HG03139 (cell line): Measurements from ENCODE around the gene B3GALNT1.

Source experiments
- ATAC-seq: cut with Tn5 transposase; IDR thresholded peaks from one replicate; pipeline ENCODE4 v1.9.1; 2021; ENCODE audit not compliant: unreplicated experiment

The B3GALNT1 gene

GRCh38 chr3:161081633-161082032 lies 23.5 kb downstream of the B3GALNT1 start:
- peak; percentile 65 for ATAC-seq

GRCh38 chr3:161073181-161073580 lies 32.0 kb downstream of the B3GALNT1 start:
- ATAC-seq, result no peak

- no peak for ATAC-seq
Measured at GRCh38 chr3:161072751-161073150, 32.4 kb downstream of the B3GALNT1 start.

- no peak for ATAC-seq
Measured at GRCh38 chr3:161072211-161072621, 32.9 kb downstream of the B3GALNT1 start.

GRCh38 chr3:161070980-161071663 lies 34.0 kb downstream of the B3GALNT1 start:
- no peak for ATAC-seq

- ATAC-seq, result no peak
Measured at GRCh38 chr3:161070252-161070930, 34.8 kb downstream of the B3GALNT1 start.

- ATAC-seq, result peak; percentile 95
Measured at GRCh38 chr3:161069511-161070251, 35.5 kb downstream of the B3GALNT1 start.

- ATAC-seq, result no peak
Measured at GRCh38 chr3:161067335-161067734, 37.8 kb downstream of the B3GALNT1 start.

GRCh38 chr3:161066930-161067329 lies 38.2 kb downstream of the B3GALNT1 start:
- no peak for ATAC-seq

GRCh38 chr3:161064413-161064812 lies 40.7 kb downstream of the B3GALNT1 start:
- ATAC-seq, result no peak

GRCh38 chr3:161054860-161055604 lies 50.1 kb downstream of the B3GALNT1 start:
- no peak for ATAC-seq

- no peak for ATAC-seq
Measured at GRCh38 chr3:161051856-161052255, 53.3 kb downstream of the B3GALNT1 start.

- ATAC-seq, result peak; percentile 69
Measured at GRCh38 chr3:161050935-161051334, 54.2 kb downstream of the B3GALNT1 start.

GRCh38 chr3:161049683-161050248 lies 55.4 kb downstream of the B3GALNT1 start:
- ATAC-seq, result no peak

- peak; percentile 64 for ATAC-seq
Measured at GRCh38 chr3:161043336-161044035, 61.7 kb downstream of the B3GALNT1 start.

GRCh38 chr3:161042023-161042501 lies 63.1 kb downstream of the B3GALNT1 start:
- ATAC-seq, result no peak

- no peak for ATAC-seq
Measured at GRCh38 chr3:161038725-161039124, 66.4 kb downstream of the B3GALNT1 start.

GRCh38 chr3:161035711-161036110 lies 69.4 kb downstream of the B3GALNT1 start:
- no peak for ATAC-seq

- ATAC-seq, result peak; percentile 86
Measured at GRCh38 chr3:161034913-161035550, 70.1 kb downstream of the B3GALNT1 start.
